Stimulated activated CD8-positive, alpha-beta memory T cell treated with anti-CD3 and anti-CD28 coated beads, Interleukin-7, amount 100 ng/mL, for 48 hours (primary cell): ENCODE data around the gene DNAJB5.

Experiments
- DNase-seq, 2 donors: peaks; one replicate each; pipeline ENCODE4 v3.0.0-alpha.2; 2020; ENCODE audit warnings: low read depth in 1 of 2; ENCODE audit errors: extremely low read depth in 1 of 2

Gene DNAJB5

GRCh38 chr9:34983209-34983608 lies 6.3 kb upstream of the DNAJB5 start:
- DNase-seq: no peak

- no peak for DNase-seq
These were observed 5.5 kb upstream of the DNAJB5 start for GRCh38 chr9:34984049-34984448.

GRCh38 chr9:34985311-34985899 lies 4.1 kb upstream of the DNAJB5 start:
- DNase-seq: no peak

- no peak for DNase-seq
These were observed 3.0 kb upstream of the DNAJB5 start for GRCh38 chr9:34986540-34987047.

GRCh38 chr9:34987160-34987901 lies 2.2 kb upstream of the DNAJB5 start:
- no peak for DNase-seq

- no peak for DNase-seq
These were observed 1.1 kb upstream of the DNAJB5 start for GRCh38 chr9:34988218-34989002.

GRCh38 chr9:34989946-34990635 lies 546 bp downstream of the DNAJB5 start:
- no peak for DNase-seq

- DNase-seq: no peak
These were observed 1.5 kb downstream of the DNAJB5 start for GRCh38 chr9:34990908-34991606.

GRCh38 chr9:34991607-34992375 lies 2.2 kb downstream of the DNAJB5 start:
- DNase-seq: no peak

- no peak for DNase-seq
These were observed 2.9 kb downstream of the DNAJB5 start for GRCh38 chr9:34992376-34992951.

GRCh38 chr9:34993502-34994259 lies 4.1 kb downstream of the DNAJB5 start:
- no peak for DNase-seq

- DNase-seq: no peak
These were observed 4.8 kb downstream of the DNAJB5 start for GRCh38 chr9:34994260-34994899.

- no peak for DNase-seq
These were observed 5.5 kb downstream of the DNAJB5 start for GRCh38 chr9:34994900-34995669.

GRCh38 chr9:34995670-34996060 lies 6.1 kb downstream of the DNAJB5 start:
- no peak for DNase-seq

GRCh38 chr9:34996181-34996904 lies 6.8 kb downstream of the DNAJB5 start:
- DNase-seq: no peak

GRCh38 chr9:34996905-34997279 lies 7.3 kb downstream of the DNAJB5 start:
- no peak for DNase-seq

- no peak for DNase-seq
These were observed 7.8 kb downstream of the DNAJB5 start for GRCh38 chr9:34997379-34997781.
